ENCODE data around the gene MSS51. TPM values are rescaled to one million over a fixed set of nuclear protein-coding genes. Genes with fewer than 3 reads are reported as not detected.

The MSS51 gene
- total RNA-seq = 0.09 and 0.35 TPM in 2 replicates

GRCh38 chr10:73433538-73433867 is at the start of gene MSS51:
MSS51 (minus strand) TSS chr10:73433561; CDS start chr10:73428284, 5,277 bp downstream.

GRCh38 chr10:73413528-73414229 is 19.7 kb downstream of the MSS51 start, which contains the start of gene ANXA7:
ANXA7 (minus strand) TSS chr10:73414058; CDS start chr10:73400856, 13,202 bp downstream.

Other genes with a start within 250 kb of the MSS51 start
- gene DNAJC9, start 186.3 kb downstream of the MSS51 start, total RNA-seq = 8.6 and 13.1 TPM in 2 replicates
- 31.1 and 33.4 TPM in 2 replicates for gene MRPS16, start 180.9 kb downstream of the MSS51 start, total RNA-seq
- gene CFAP70, start 74.7 kb downstream of the MSS51 start, total RNA-seq = 0.23 and 0.94 TPM in 2 replicates
- 42.5 and 60.6 TPM in 2 replicates for gene ANXA7, start 19.5 kb downstream of the MSS51 start, total RNA-seq
- gene PPP3CB, start 62.5 kb upstream of the MSS51 start, total RNA-seq = 17.9 and 25.8 TPM in 2 replicates
- gene USP54, start 157.8 kb upstream of the MSS51 start, total RNA-seq = 5.1 and 11.8 TPM in 2 replicates
- not detected in 2 replicates for gene MYOZ1, start 207.9 kb upstream of the MSS51 start, total RNA-seq
- gene SYNPO2L, start 222.5 kb upstream of the MSS51 start, total RNA-seq = 0.68 and 0.93 TPM in 2 replicates

Data from pericardium fibroblast (primary cell).